Stimulated activated naive B cell treated with anti-CD40 and anti-IgM and Interleukin-4, amounts not matched to agents 10 μg/mL and 1 μg/mL and 100 μg/mL, for 72 hours (primary cell): ENCODE data around the gene TMEM33.
"Not testable (repeated sequence)": the region's sequence is repeated elsewhere in the genome, so short reads cannot be mapped to it uniquely, and the experiment has no call there.

Experiments
- ATAC-seq, 2 donors: fragments of 150-1000 bp; cut with Tn5 transposase; replicated peaks; 2 replicates each; pipeline ENCODE4 v1.10.0; 2021; ENCODE audit warnings: moderate library complexity in 1 of 2
- DNase-seq: peaks from one replicate; pipeline ENCODE4 v3.0.0; 2021
- H3K27ac Mint-ChIP-seq: one replicate; pipeline ENCODE4 v1.8.0; 2022; ENCODE audit warnings: mild to moderate bottlenecking, mixed read lengths
- H3K27me3 Mint-ChIP-seq, 2 donors: one replicate each; pipeline ENCODE4 v1.8.0; 2022; ENCODE audit warnings: mixed read lengths in 2 of 2
- H3K36me3 Mint-ChIP-seq, 2 donors: one replicate each; pipeline ENCODE4 v1.8.0; 2022; ENCODE audit warnings: mixed read lengths in 2 of 2, mild to moderate bottlenecking in 1 of 2
- H3K4me1 Mint-ChIP-seq, 2 donors: one replicate each; pipeline ENCODE4 v1.8.0; 2022; ENCODE audit warnings: mixed read lengths in 2 of 2, mild to moderate bottlenecking in 1 of 2
- H3K4me3 Mint-ChIP-seq, 2 donors: one replicate each; pipeline ENCODE4 v1.8.0; 2022; ENCODE audit warnings: mild to moderate bottlenecking in 2 of 2, mixed read lengths in 2 of 2, moderate library complexity in 1 of 2
- H3K9me3 Mint-ChIP-seq, 2 donors: one replicate each; pipeline ENCODE4 v1.8.0; 2022; ENCODE audit warnings: mixed read lengths in 2 of 2, mild to moderate bottlenecking in 1 of 2

TMEM33 gene, protein sequence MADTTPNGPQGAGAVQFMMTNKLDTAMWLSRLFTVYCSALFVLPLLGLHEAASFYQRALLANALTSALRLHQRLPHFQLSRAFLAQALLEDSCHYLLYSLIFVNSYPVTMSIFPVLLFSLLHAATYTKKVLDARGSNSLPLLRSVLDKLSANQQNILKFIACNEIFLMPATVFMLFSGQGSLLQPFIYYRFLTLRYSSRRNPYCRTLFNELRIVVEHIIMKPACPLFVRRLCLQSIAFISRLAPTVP

GRCh38 chr4:41934901-41935651, at the start of gene TMEM33:
Gene TMEM33, plus strand, starts transcription at chr4:41935429. Its CDS starts 56 bp downstream, at chr4:41935485.
- Mint-ChIP-seq H3K4me1 (peaks cover 17 to 29% of the 10 kb centered on the region in 2 donors), H3K4me3 (peak within 1 kb of the TSS; percentile 93 to 98), H3K9me3 (peaks cover 3 to 4% of the 10 kb centered on the region in 2 donors)

DNA sequence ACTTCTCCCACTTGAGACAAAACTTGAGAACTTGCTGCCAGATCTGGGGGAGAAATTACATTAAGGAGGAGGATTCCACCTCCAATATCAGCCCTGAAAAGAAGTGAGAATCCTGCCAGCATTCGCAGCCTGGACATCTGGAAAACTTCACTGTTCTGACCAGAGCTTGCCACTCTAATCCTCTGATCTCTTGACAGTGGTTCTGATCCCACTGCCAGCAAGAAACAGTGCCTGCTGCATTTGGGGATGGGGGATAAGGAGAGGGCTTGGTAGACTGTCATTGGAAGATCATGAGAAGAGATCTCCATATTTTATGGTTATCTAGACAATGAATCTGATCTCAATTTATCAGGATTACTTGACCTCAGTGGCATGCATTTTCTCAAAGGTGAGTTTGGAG, 49.8 kb upstream of the TMEM33 start:
- H3K27me3 Mint-ChIP-seq, result peaks cover 34 to 57% of the 10 kb centered on the region in 2 donors
- ATAC-seq, result no peak
- H3K4me1 Mint-ChIP-seq, result peaks cover 5 to 21% of the 10 kb centered on the region in 2 donors

More at GRCh38 chr4:41934901-41935651, at the start of gene TMEM33:
- ATAC-seq (peak; percentile 91 to 93), DNase-seq (peak; percentile 78)
- Mint-ChIP-seq H3K27me3 (no peaks in the 10 kb centered on the region), H3K36me3 (peaks cover 9 to 14% of the 10 kb centered on the region in 2 donors), H3K27ac (peak within 1 kb of the TSS; percentile 96)

DNA sequence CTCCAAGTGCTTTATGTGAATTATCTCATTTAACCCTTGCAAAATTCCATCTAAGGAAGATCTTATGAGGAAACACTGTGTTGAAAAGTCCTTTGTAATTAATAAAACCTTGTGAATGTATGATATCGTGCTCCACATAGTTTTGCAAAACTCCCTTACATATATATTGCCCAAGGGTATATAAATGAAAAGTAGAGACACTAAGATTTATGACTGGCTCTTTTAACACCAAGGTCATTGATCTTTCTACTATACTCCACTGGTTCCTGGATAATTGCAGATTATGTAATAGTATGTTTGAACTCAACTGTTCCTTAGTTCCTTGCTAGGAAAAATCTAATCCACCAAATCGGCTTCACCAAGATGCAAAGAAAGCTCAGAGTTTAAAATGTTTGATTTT, 48.0 kb upstream of the TMEM33 start:
- Mint-ChIP-seq H3K27ac (no peak overlapping the region), H3K9me3 (no peaks in the 10 kb centered on the region), H3K4me1 (peaks cover 0 to 3% of the 10 kb centered on the region in 2 donors), H3K4me3 (no peak overlapping the region), H3K36me3 (no peaks in the 10 kb centered on the region), H3K27me3 (peaks cover 21 to 47% of the 10 kb centered on the region in 2 donors)
- ATAC-seq (no peak), DNase-seq (no peak)

More for the DNA sequence above, 49.8 kb upstream of the TMEM33 start:
- Mint-ChIP-seq H3K9me3 (no peaks in the 10 kb centered on the region), H3K36me3 (no peaks in the 10 kb centered on the region), H3K4me3 (no peak overlapping the region), H3K27ac (no peak overlapping the region)
- DNase-seq, result no peak

GRCh38 chr4:41887821-41888686, 47.2 kb upstream of the TMEM33 start:
- peaks cover 29 to 50% of the 10 kb centered on the region in 2 donors for H3K27me3 Mint-ChIP-seq
- no peaks in the 10 kb centered on the region for H3K36me3 Mint-ChIP-seq
- H3K4me3 Mint-ChIP-seq, result no peak overlapping the region
- H3K27ac Mint-ChIP-seq, result no peak overlapping the region
- no peaks in the 10 kb centered on the region for H3K4me1 Mint-ChIP-seq
- ATAC-seq (no peak), DNase-seq (no peak)
- no peaks in the 10 kb centered on the region for H3K9me3 Mint-ChIP-seq

GRCh38 chr4:41888687-41889074, 46.5 kb upstream of the TMEM33 start:
- Mint-ChIP-seq H3K4me3 (no peak overlapping the region), H3K27ac (no peak overlapping the region), H3K36me3 (no peaks in the 10 kb centered on the region), H3K9me3 (no peaks in the 10 kb centered on the region), H3K27me3 (peaks cover 29 to 50% of the 10 kb centered on the region in 2 donors), H3K4me1 (no peaks in the 10 kb centered on the region)
- no peak for ATAC-seq
- no peak for DNase-seq

- ATAC-seq (no peak), DNase-seq (no peak)
- Mint-ChIP-seq H3K4me1 (no peaks in the 10 kb centered on the region), H3K27ac (no peak overlapping the region), H3K36me3 (no peaks in the 10 kb centered on the region), H3K4me3 (no peak overlapping the region), H3K27me3 (peaks cover 35 to 55% of the 10 kb centered on the region in 2 donors), H3K9me3 (no peaks in the 10 kb centered on the region)
These were observed 45.9 kb upstream of the TMEM33 start for GRCh38 chr4:41889317-41889716.

DNA sequence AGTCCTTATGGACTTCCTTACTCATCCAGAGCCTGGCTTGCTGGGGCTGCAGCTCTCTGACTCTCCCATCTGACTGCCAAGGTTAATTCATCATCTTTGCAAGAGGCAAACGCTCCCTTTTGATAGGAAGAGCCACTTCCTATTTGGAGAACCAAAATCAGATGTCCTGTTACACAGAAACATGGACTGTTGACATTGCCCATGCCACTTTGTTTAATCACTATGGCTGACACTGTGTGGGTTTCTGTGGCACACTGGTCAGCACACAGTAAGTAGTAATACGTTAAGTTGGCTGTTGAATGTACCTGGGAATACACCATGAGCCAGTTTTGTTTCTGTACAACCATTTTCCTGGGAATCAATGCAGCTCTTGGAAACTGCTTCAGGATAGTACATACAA, 45.1 kb upstream of the TMEM33 start:
- ATAC-seq (no peak), DNase-seq (no peak)
- H3K4me3 Mint-ChIP-seq, result no peak overlapping the region
- no peaks in the 10 kb centered on the region for H3K4me1 Mint-ChIP-seq
- H3K27me3 Mint-ChIP-seq, result peaks cover 35 to 58% of the 10 kb centered on the region in 2 donors
- H3K36me3 Mint-ChIP-seq, result no peaks in the 10 kb centered on the region
- no peak overlapping the region for H3K27ac Mint-ChIP-seq
- H3K9me3 Mint-ChIP-seq, result no peaks in the 10 kb centered on the region

GRCh38 chr4:41896648-41897047, 38.6 kb upstream of the TMEM33 start:
- Mint-ChIP-seq H3K9me3 (peaks cover 0 to 8% of the 10 kb centered on the region in 2 donors), H3K4me1 (no peaks in the 10 kb centered on the region), H3K27ac (no peak overlapping the region), H3K4me3 (no peak overlapping the region), H3K27me3 (peaks cover 17 to 31% of the 10 kb centered on the region in 2 donors), H3K36me3 (no peaks in the 10 kb centered on the region)
- DNase-seq (no peak), ATAC-seq (no peak)

DNA sequence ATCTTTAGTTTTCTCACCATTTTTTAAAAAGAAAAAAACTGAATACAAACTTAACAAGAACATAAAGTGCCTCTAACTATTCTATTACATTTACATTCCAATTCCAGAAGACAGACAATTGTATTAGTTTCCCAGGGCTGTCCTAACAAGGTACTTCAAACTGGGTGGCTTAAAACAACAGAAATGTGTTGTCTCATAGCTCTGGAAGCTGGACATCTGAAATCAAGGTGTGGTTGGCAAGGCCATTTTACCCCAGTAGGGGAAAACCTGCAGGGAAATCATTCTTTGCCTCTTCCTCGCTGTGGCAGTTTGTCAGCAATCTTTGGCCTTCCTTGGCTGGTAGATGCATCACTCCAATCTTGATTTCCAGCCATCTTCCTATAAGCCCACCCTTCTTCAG, 37.5 kb upstream of the TMEM33 start:
- Mint-ChIP-seq H3K27ac (no peak overlapping the region), H3K36me3 (no peaks in the 10 kb centered on the region), H3K27me3 (peaks cover 16 to 33% of the 10 kb centered on the region in 2 donors), H3K9me3 (peaks cover 0 to 12% of the 10 kb centered on the region in 2 donors), H3K4me1 (no peaks in the 10 kb centered on the region), H3K4me3 (no peak overlapping the region)
- DNase-seq, result no peak
- ATAC-seq, result no peak

- not testable (repeated sequence) for H3K27ac Mint-ChIP-seq, ATAC-seq, H3K4me3 Mint-ChIP-seq, DNase-seq, H3K4me1 Mint-ChIP-seq, H3K36me3 Mint-ChIP-seq, H3K9me3 Mint-ChIP-seq
- H3K27me3 Mint-ChIP-seq, result peaks cover 11 to 14% of the 10 kb centered on the region in 2 donors
These were observed 26.1 kb upstream of the TMEM33 start for GRCh38 chr4:41909136-41909535.

- no peak overlapping the region for H3K4me3 Mint-ChIP-seq
- DNase-seq, result no peak
- no peak overlapping the region for H3K27ac Mint-ChIP-seq
These were observed 22.7 kb upstream of the TMEM33 start for GRCh38 chr4:41912546-41912945.

DNA sequence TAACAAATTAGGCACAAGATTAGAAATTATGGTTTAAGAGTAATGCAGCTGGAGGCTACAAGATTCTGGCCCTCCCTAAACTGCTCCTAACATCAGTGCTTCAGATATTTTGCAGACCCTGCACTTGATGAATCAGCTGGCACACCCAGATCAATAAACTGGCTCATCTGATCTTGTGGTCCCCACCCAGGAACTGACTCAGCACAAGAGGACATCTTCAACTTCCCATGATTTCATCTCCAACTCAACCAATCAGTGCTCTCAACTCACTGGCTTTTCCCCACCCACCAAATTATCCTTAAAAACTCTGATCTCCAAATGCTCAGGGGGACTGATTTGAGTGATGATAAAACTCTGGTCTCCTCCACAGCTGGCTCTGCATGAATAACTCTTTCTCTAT, 21.7 kb upstream of the TMEM33 start:
- no peaks in the 10 kb centered on the region for H3K36me3 Mint-ChIP-seq
- H3K27ac Mint-ChIP-seq, result no peak overlapping the region
- peaks cover 2 to 3% of the 10 kb centered on the region in 2 donors for H3K9me3 Mint-ChIP-seq
- H3K27me3 Mint-ChIP-seq, result peaks cover 10% of the 10 kb centered on the region in 2 donors
- ATAC-seq (no peak), DNase-seq (no peak)
- no peak overlapping the region for H3K4me3 Mint-ChIP-seq
- peaks cover 0 to 5% of the 10 kb centered on the region in 2 donors for H3K4me1 Mint-ChIP-seq

More at GRCh38 chr4:41912546-41912945, 22.7 kb upstream of the TMEM33 start:
- H3K27me3 Mint-ChIP-seq, result peaks cover 2 to 5% of the 10 kb centered on the region in 2 donors
- no peaks in the 10 kb centered on the region for H3K9me3 Mint-ChIP-seq
- no peaks in the 10 kb centered on the region for H3K36me3 Mint-ChIP-seq
- peaks cover 0 to 5% of the 10 kb centered on the region in 2 donors for H3K4me1 Mint-ChIP-seq
- ATAC-seq, result no peak

DNA sequence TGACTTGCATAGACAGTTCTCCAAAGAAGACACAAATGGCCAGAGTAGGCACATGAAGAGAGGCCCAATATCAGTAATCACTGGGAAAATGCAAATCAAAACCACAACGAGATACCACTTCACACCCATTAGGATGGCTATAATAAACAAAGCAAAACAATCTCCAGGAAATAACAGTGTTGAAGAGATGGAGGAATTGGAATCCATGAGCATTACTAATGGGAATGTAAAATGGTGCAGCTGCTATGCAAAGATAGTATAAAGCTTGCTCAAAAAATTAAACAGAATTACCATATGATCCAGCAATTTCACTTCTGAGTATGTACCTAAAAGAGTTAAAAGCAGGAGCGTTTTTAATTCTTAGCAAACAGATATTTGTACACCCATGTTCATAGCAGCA, 17.0 kb upstream of the TMEM33 start:
- peaks cover 0 to 5% of the 10 kb centered on the region in 2 donors for H3K36me3 Mint-ChIP-seq
- H3K9me3 Mint-ChIP-seq, result peaks cover 14 to 18% of the 10 kb centered on the region in 2 donors
- H3K4me1 Mint-ChIP-seq, result peaks cover 0 to 3% of the 10 kb centered on the region in 2 donors
- peaks cover 24 to 41% of the 10 kb centered on the region in 2 donors for H3K27me3 Mint-ChIP-seq
- no peak for DNase-seq
- no peak overlapping the region for H3K4me3 Mint-ChIP-seq
- no peak for ATAC-seq
- no peak overlapping the region for H3K27ac Mint-ChIP-seq

- not testable (repeated sequence) for H3K36me3 Mint-ChIP-seq, H3K4me3 Mint-ChIP-seq
- peaks cover 29 to 51% of the 10 kb centered on the region in 2 donors for H3K27me3 Mint-ChIP-seq
These were observed 14.8 kb upstream of the TMEM33 start for GRCh38 chr4:41920416-41920815.

More at GRCh38 chr4:41920416-41920815, 14.8 kb upstream of the TMEM33 start:
- not testable (repeated sequence) for ATAC-seq, DNase-seq, H3K27ac Mint-ChIP-seq, H3K4me1 Mint-ChIP-seq
- H3K9me3 Mint-ChIP-seq, result peaks cover 14 to 18% of the 10 kb centered on the region in 2 donors
